ENCODE data around the gene PDE4D.
"Not testable (repeated sequence)": the region's sequence is repeated elsewhere in the genome, so short reads cannot be mapped to it uniquely, and the experiment has no call there.

The PDE4D gene

DNA sequence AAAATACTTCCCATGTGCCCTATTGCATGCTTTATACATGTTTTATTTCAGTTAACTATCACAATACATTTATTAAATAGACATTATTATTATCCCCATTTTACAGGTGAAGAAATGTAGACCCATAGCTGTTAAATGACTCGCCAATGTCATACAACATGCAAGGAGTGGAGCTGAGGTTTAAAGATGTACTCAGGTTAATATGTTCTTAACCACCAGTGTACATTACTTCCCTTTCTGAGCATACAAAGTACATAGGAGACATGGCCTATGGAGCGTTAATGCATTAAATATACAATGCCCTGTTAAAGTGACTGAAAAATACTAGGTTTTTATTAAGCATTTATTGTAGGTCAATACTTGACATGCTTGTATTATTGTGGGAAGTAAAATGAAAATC lies 407.0 kb downstream of the PDE4D start:
- no peak for DNase-seq (ENCODE audit: low read depth in 2 of 3, low spot score in 1 of 3)

DNA sequence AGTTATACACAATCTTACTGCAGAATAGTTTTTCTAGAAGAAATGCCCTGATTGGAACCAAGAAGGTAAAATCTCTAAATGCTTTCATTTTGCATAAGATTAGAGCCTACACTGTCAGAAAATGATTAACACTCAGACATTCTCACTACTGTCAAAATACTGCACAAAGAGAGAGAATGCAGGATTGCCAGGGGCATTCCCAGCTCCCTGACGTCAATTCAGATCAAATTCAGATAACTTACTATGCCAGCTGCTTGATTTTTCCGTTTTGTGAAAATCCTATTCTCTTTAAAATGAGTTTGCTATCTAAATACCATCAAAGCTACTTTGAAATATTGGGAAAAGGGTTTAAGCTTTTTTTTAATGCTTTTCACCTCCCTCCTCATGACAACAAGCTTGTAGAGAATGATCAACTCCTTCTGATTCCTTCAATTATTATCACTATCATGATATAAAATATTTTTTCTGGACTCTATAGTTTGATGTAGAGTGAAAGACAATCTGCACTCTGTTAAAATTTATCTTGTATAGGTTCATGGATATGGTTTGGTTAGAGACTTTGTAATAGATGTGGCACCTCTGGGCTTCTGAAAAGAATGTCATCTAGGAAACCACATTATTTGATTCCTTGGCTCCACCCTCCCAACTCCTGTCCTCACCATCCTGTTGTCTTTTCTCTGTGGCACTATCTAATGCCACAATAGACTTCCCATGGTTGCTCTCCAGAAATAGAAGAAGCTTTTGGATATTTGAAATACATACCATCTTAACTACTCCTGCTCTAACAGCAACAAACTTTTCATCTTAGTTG lies 407.7 kb downstream of the PDE4D start:
- no peak for DNase-seq (ENCODE audit: low read depth in 2 of 3, low spot score in 1 of 3)

DNA sequence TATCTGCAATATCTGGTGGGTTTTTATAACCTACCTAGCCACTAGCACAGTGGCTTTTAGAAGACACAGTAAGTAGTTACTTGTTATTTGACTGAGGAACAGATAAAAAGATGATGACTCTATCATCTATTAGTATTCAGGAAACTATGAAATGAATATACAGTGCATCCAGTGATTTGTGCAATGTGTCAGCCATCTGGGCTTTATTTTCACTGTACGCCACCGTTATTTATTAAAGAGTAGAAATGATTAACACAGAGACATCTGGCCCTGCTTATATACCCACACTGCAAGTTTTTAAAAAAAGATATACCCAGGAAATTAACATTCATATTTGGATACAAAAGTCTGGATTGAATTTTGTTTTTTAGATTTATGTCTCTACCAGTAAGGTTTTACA lies 408.4 kb downstream of the PDE4D start:
- DNase-seq (ENCODE audit: low read depth in 2 of 3, low spot score in 1 of 3), result no peak

DNA sequence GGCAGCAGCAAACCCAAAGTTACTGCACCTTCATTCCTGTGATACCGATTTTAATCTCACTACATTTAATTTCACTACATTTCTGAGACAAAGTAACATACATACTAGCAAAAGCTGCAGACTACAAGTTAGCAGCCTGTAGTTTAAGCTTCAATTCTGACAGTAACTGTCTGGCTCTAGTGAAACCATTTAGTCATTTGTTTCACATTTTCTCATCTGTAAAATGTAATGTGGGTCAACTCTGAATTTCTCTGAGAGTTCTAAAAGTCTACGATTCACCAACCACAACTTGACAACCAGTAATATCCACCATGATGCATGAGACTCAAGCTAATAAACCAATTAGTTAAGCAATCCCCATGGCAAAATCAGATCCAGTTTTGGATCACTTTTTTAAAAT lies 408.9 kb downstream of the PDE4D start:
- no peak for DNase-seq (ENCODE audit: low read depth in 2 of 3, low spot score in 1 of 3)

DNA sequence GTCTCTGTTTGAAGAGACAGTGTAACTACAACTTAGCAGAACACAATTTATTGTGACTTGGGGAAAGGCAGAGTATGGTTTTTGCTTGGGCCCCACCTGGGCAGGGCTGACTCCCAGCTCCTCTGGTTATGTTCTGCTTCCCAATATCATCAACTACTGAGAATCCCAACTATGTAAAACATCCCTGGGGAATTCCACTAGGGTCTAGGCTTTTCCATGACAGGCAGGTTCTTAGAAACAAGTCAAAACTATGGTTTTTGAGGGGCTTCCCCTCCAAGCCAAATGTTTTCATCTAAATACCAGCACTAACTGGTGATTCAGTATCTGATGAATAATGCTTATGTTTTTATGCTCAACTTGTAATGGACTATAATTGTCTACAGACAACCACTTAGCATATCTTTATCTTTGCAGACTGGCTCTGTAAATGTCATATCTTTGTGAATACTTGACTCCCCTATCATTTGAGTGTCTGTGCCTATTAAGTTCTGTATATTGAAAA lies 409.5 kb downstream of the PDE4D start:
- DNase-seq (ENCODE audit: low read depth in 2 of 3, low spot score in 1 of 3), result no peak

DNA sequence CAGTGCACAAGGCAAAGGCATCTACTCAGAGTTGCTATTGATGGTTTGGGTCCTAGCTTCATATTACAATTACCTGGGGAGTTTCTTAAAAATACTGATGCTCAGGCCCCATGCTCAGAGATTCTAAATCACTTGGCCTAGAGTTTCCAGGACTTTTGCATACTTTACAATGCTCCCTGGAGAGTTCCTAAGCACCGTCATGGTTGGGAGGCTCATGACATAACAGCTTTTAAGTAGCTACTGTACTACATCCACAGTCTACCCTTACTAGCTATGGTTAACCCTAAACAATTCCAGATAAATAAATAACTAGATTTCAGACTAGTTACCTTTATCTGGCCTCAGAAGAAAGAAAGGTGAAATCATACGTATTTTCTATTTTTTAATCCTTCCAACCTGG lies 414.4 kb downstream of the PDE4D start:
- DNase-seq (ENCODE audit: low read depth in 2 of 3, low spot score in 1 of 3), result no peak

DNA sequence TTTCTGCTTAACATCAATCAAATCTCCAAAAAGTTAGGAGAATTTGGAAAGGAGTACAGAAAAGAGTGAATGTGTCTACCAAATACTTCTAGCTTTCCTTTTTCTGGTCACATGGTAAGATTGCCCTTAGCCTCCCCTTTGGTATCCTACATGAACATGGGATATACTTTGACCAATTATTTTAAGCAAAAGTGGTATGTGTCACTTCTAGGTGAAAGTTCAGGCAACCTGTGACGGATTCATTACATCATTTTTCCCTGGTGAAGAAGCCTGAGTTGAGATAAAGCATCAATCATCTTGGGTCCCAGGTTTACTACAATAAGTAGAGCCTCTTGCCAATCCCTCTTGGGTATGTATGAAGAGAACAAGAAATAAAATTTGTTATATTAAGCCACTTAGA lies 419.2 kb downstream of the PDE4D start:
- DNase-seq (ENCODE audit: low read depth in 2 of 3, low spot score in 1 of 3), result no peak

DNA sequence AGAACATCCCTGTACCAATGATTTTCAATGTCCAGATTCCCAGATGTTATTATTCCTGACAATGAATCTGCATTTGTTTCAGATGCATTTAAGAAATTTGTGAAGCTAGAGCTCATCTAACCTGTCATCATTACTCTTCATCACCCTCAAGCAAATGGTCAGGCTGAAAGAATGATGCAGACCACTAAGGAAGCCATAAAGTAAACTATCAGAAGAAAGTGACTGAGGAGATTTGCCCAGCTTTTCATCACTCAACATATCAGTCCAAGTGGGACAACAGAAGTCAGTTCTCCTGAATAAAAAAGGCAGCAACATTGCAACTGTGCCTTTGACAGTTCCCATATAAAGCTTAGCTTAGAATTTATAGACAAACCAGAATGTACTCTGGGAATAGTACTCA lies 419.9 kb downstream of the PDE4D start:
- no peak for DNase-seq (ENCODE audit: low read depth in 2 of 3, low spot score in 1 of 3)

DNA sequence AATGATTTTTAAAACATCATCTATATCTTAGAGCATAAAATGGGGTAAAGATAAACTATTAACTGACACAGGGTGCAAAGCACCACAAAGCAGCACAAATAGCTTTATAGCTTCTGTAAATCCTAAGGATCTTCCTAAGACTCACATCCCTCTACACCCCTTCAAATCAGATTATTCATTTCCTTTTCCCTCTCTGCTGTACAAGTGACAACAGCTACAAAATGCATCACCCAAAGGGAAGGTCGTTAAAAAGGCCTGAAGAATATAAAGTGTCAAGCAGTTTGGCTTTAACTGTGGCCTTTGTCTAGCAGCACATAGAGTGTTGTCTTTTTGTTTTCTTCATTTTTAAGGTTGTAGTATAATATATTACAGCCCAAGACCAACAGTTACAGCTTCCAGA lies 422.1 kb downstream of the PDE4D start:
- DNase-seq (ENCODE audit: low read depth in 2 of 3, low spot score in 1 of 3), result no peak

DNA sequence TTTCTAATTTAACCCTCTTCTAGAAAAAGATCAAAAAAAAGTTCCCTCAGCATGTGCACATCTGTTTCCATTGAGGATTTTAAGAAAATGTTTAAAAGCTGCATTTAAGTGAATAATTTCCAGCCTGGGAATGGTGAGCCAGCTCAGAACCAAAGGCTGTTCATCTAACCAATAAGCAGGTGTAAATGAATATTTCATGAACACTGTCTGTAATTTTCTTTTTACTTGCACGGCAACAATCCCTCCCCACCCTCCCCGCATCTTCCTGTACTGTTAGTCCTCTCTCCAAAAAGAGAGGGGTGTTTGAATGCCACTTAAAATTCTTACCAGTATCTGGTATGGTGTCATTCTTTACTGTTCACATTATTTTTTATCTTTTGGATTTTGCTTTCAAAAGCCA lies 425.6 kb downstream of the PDE4D start:
- DNase-seq (ENCODE audit: low read depth in 2 of 3, low spot score in 1 of 3), result no peak

DNA sequence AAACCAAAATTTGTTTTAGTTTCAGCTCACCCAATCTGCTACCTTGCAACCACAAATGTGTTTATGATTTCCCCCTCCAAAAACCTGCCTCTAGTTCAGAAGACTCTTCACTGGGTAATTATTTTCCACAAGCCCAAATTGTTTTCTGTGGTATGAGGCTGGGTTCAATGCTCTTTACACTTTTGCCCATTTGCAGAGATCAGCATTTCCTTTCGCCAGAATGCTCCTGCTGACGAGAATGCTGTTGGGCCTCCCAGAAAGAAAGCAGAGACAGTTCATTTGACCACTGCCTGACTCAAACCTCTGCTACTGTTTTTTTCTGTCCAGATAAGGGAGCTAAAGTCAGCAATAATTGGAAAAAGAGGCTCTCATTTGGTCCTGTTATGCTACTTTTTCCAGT lies 427.3 kb downstream of the PDE4D start:
- DNase-seq (ENCODE audit: low read depth in 2 of 3, low spot score in 1 of 3), result no peak

DNA sequence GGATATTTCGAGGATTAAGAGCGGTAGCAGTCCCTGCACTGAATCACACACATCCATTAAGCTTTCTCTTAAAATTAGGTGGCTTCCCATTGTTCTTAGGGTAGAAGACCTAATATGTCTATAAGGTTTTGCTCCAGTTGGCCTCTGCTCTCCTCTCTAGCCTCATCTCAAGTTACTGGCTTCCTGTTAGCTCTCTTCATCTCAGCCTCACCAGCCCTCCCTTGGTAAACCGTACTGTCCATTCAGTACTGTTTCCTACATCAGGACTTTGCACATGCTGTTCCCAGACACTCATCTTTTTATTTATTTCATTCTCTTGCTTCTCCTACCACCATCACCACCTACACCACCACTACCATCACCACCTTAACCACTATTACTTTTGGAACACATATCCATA lies 428.6 kb downstream of the PDE4D start:
- no peak for DNase-seq (ENCODE audit: low read depth in 2 of 3, low spot score in 1 of 3)

DNA sequence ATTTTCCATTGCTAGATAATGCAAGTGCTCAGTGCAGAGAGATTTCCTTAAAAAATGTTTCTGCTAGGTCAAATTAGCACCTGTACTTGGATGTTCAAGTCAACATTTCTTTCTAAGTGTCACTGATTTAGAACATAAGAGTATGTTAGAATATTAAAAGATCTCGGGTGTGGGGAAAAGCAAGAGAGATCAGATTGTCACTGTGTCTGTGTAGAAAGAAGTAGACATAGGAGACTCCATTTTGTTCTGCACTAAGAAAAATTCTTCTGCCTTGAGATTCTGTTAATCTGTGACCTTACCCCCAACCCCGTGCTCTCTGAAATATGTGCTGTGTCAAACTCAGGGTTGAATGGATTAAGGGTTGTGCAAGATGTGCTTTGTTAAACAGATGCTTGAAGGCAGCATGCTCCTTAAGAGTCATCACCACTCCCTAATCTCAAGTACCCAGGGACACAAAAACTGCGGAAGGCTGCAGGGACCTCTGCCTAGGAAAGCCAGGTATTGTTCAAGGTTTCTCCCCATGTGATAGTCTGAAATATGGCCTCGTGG lies 429.8 kb downstream of the PDE4D start:
- not testable (repeated sequence) for DNase-seq (ENCODE audit: low read depth in 2 of 3, low spot score in 1 of 3)

DNA sequence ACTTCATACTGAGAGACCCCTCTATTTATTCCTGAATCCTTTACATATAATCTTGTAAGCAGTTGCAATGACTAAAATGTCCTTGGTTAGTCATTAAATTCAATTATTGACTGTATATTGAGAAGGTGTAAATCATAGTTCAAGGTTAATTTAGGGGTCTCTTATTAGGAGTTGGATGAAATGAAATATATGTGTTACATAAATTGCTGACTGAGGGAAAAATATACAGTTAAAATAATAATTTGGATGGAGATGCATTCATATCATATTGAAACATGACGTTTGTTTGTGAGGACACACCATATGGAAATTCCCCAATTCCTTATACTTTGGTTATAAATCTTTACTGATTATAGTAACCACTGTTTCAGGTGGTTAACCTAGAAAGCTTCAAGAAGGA lies 430.6 kb downstream of the PDE4D start:
- DNase-seq (ENCODE audit: low read depth in 2 of 3, low spot score in 1 of 3), result no peak

DNA sequence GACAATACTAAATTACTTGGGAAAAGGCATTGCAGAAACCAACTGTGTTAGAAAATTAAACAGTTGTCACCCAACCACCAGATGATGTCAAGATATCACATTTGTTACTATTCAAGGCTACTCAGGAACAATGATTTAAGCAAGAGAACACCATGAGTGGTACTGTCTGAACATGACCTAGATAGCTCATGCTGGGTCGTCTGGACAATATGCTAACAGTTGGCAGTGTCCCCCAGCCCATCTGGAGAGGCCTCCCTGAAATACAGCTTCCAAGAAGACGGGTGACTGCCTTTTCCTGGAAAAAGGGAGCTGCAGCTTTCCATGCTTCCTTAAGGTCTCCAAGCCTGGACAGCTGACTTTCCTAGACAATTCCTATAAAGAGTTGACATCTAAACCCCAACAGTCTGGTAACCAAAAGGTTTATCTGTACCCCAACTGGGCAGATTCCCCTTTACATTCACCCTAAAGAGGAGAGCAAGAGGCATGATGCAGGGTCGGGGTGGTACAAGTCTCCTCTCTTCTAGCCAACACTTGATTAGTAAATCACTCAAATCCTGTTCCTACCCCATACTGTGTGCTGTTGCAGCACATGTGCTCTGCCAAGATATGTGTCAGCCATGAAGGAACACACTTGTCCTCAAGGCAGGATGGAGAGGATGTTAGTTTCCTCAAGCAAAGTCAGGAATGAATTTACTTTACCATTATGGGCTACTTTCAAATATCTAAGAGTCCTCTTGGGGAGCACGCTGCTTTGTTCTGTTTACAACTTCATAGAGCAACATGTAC lies 433.0 kb downstream of the PDE4D start:
- no peak for DNase-seq (ENCODE audit: low read depth in 2 of 3, low spot score in 1 of 3)

DNA sequence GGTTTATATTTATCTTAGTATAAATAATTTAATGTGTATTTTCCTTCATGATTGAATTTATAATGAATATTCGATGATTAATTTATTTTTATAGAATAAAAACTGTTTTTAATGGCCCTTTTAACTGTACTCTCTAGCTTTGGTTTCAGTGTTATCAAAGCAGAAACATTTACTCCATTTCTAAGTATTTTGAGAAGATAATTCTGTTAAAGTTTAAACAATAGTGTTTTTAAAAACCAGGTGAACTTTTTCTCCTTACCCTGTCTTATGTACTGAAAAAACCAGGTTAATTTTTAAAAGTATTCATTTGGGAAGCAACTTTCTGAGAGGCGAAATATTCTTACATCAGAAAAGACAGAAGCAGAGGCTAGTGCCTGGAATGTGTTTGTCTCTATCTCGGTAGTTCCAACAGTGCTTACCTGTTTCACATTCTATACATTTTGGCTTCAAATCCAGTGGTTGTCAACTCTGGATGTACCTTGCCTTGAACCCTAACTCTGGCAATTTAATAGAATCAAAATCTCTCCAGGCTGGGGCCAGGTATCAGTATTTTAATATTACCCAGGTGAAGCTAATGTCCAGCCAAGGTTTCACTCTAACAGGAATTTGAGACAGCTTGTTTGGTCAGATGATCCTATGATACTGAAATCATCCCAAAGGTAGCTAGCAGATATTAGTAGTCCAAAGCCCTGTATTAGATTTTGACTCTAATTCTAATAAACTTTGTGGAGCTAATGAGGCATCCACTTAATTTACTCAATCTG lies 434.4 kb downstream of the PDE4D start:
- DNase-seq (ENCODE audit: low read depth in 2 of 3, low spot score in 1 of 3), result no peak

DNA sequence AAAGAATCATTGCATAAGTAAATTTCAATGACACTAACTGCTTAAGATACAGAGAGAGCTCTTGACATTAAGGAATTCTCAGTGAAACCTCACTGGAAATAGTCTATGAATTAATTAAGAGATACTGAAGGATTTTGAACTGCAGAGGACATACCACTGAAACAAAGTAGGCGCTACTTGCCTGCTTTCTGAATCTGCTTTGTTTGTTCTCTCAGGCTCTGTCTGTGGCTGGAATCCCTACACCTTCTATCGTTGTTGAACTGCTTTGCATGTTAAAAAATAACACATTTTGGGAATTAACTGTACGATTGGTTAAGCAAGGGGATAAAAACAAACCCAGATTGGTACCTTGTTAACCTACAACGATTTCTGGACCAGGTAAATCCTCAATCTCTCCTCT lies 435.2 kb downstream of the PDE4D start:
- no peak for DNase-seq (ENCODE audit: low read depth in 2 of 3, low spot score in 1 of 3)

DNA sequence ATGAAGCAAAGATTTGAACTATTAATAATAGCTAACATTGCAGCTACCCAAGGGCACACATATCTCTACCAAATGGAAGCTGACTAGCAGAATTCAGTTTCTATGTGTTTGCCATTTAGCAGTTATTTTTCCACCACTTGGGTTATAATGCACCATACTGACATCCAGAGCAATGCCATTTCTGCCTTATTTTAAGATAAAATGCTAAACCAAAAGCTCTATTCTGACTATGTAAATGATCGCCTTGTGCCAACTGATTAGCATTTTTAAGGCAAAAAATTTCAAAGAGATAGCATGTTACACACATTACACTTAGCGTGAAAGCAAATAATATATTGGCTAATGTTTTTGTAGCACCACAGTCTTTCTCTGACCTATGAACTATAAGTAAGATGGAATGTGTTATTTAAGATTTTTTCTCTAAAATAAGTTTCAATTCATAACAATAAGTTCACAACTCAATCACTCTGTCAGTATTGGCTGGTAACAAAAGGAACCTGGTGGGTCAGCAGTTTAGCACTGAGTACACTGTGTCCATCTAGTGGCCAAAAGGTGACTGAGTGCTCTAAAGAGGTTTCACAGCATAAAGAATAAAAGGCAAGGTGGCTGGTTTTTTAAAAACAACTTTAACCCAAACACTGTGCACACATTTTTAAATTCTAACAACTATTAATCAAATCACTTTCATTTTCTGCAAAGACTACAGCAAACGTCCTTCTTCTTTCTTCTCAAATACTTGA lies 443.5 kb downstream of the PDE4D start:
- no peak for DNase-seq (ENCODE audit: low read depth in 2 of 3, low spot score in 1 of 3)

DNA sequence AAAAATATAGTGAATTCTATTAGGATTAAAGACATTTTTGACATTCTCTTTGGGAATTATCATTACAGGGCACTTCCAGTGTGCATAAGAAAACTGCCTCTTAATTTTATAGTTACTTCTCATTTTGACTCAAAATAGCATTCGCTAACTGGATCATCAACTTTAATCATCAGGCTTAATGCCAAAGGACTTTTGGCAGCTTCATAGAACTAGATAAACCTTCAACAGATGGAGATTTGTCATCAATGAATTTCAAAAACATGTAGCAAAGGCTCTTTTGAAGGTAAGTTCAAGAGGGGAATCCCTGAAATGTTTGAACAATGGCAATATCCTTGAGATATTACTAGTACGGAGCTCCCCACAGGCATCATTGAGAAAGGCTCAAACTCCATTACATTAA lies 447.2 kb downstream of the PDE4D start:
- no peak for DNase-seq (ENCODE audit: low read depth in 2 of 3, low spot score in 1 of 3)

DNA sequence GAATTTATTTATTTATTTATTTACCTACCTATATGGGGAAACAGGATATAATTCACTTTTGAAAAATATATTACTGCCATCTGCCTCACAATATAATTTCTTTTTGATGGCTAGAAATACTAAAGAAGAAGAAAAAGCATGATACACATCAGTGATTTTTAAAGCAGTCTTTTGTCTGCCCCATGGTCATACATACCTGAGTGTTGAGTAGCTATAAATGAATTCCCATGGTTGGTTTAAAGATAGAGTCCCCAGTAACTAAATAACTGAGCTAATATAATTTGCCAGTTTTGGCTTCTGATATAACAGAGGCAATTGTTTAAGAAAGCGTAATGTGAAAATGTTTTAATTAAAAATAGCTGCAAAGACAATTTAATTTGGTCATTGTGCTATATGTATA lies 447.8 kb downstream of the PDE4D start:
- DNase-seq (ENCODE audit: low read depth in 2 of 3, low spot score in 1 of 3), result no peak

DNA sequence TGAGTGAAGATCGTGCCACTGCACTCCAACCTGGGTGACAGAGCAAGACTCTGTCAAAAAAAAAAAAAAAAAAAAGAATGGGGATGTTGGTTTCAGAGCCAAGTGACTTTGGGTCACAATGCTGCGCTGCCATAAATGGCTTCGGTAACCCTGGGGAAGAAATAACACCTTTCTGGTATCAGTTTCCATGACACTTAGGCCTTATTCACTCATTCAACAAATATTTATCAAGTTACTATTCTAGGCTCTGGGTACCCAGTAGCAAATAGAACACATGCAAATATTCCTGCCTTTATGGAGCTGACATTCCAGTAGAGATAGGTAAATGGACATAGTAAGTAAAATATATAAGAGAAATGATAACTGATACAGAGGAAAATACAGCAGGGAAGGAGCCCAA lies 454.2 kb downstream of the PDE4D start:
- DNase-seq (ENCODE audit: low read depth in 2 of 3, low spot score in 1 of 3), result no peak

All from stimulated activated CD4-positive, alpha-beta T cell treated with anti-CD3 and anti-CD28 coated beads, Interleukin-12 subunit alpha, Interleukin-12 subunit beta, amount 100 ng/mL, for 48 hours (primary cell).